RWPE1 (cell line): ENCODE data around the gene BRPF3.

Source experiments
- CTCF ChIA-PET: fragments of 350-600 bp; sonication (Branson Sonifier 250); formaldehyde crosslinking; extraction: SDS; loops from one replicate; lab custom pipeline; 2021; lab: Yijun Ruan, JAX
- POLR2A ChIA-PET: fragments of 400-600 bp; formaldehyde crosslinking; extraction: SDS; loops from one replicate; lab custom pipeline; 2020; ENCODE audit warnings: antibody characterized with exemption; ENCODE audit not compliant: low non-redundant PET; lab: Yijun Ruan, JAX
- DNase-seq: peaks from one replicate; pipeline ENCODE4 v3.0.0; 2012; ENCODE audit warnings: low spot score
- H3K27ac ChIP-seq: fragments of 450-650 bp; 2 replicates; pipeline ENCODE4 v1.5.1; 2017
- CTCF ChIP-seq: fragments of 450-650 bp; conservative IDR thresholded peaks from 2 replicates; pipeline ENCODE4 v1.5.1; 2017; ENCODE audit warnings: low read depth, mild to moderate bottlenecking

Gene BRPF3

DNA sequence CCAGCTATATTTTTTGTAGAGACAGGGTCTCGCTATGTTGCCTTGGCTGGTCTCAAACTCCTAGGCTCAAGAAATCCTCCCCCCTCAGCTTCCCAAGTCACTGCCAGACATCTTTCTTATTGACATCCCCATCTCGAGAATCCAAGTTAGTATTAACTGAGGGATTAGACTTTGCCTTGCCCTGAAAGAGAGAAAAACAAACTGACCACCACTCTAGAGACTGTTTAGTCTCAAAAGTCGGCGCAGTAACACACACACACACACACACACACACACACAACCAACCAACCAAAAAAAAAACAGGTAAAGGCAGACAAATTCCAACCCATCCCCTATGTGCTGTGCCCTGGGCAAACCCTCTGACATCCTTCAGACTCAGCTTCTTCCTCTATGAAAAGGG, 46.1 kb downstream of the BRPF3 start:
- CTCF ChIA-PET: interaction anchor here (1.2 kb wide), 1 partner anchor 10 kb away, joined by 3 read pairs; no protein-coding TSS in a partner anchor
- no peak for TF ChIP-seq CTCF
- no peak overlapping the region for H3K27ac ChIP-seq
- no peak for DNase-seq
- POLR2A ChIA-PET: interaction anchor here (0.6 kb wide), 1 partner anchor 10 kb away, joined by 6 read pairs; no protein-coding TSS in a partner anchor

- no peak for TF ChIP-seq CTCF
- ChIA-PET POLR2A (no interaction called here), CTCF (interaction anchor here (1.2 kb wide), 1 partner anchor 11 kb away, joined by 3 read pairs; no protein-coding TSS in a partner anchor)
- no peak for DNase-seq
- no peak overlapping the region for H3K27ac ChIP-seq
These were observed 47.1 kb downstream of the BRPF3 start for GRCh38 chr6:36243562-36244212.

GRCh38 chr6:36244641-36245280, 48.2 kb downstream of the BRPF3 start:
- no peak for DNase-seq
- H3K27ac ChIP-seq: no peak overlapping the region
- no peak for TF ChIP-seq CTCF
- ChIA-PET CTCF (interaction anchor here (0.6 kb wide), 1 partner anchor 28 kb away, joined by 3 read pairs; no protein-coding TSS in a partner anchor), POLR2A (no interaction called here)

DNA sequence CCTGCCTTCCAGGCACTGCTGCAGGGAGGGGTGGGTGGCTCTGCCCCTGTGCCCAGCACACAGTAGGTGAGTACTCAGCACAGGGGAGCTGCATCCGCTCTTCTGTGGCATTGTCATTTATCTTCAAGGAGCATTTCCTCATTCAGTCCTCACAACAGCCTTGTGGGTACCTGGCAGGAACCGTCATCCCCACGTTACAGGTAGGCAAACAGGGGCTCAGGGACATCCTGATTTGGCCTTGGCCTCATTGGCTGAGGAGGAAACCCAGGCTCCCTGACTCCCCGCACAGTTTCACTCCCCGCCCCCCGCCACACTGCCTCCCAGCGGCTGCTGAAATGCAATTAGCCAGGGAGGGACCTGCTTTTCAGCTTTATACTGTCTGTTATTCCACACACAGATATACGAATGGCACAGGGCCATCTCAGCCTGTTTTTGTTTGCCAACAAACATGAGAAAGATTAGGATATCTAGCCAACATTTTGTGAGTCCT, 49.1 kb downstream of the BRPF3 start:
- no peak overlapping the region for H3K27ac ChIP-seq
- TF ChIP-seq CTCF: no peak
- CTCF ChIA-PET: no interaction called here
- DNase-seq: no peak
- POLR2A ChIA-PET: no interaction called here

DNA sequence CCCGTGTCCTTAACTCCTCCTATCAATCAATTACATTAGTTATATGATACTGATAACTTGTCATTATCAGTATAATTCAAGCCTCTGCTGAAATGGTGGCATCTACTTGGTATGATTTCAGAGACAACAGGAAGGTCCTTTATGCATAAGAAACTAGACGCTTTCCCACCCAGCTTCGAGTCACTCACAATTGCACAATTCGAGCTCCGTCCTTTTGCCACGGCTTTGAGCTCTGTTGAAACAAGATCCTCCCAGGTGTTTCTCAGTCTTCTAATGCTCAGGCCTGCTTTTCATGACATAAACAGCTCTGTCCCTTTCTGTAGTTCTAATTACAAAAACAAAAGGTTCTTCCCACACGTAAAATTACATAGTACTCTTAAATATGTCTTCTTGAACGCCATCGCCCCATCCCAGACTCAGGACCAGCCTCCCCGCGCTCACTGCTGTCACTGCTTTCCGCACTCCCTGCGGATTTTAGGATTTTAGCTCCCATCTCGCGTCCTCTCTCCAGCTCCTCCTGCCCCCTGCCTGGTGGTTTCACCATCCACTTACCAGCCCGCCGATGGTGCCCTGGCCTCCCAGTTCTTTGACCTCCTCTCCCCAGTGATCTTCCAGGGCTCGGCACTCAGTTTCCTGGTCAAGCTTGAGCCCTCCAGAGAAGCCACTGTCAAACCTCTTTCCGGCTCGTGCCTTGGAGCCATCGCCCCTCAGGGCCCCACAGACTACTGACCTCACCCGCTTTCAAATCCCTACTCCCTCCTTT, 50.1 kb downstream of the BRPF3 start:
- ChIA-PET POLR2A (no interaction called here), CTCF (interaction anchor here (0.7 kb wide), 1 partner anchor 208 kb away, joined by 4 read pairs; no protein-coding TSS in a partner anchor)
- DNase-seq: no peak
- no peak overlapping the region for H3K27ac ChIP-seq
- TF ChIP-seq CTCF: no peak

- no peak overlapping the region for H3K27ac ChIP-seq
- DNase-seq: no peak
- no peak for TF ChIP-seq CTCF
- POLR2A ChIA-PET: no interaction called here
- CTCF ChIA-PET: no interaction called here
These were observed 51.1 kb downstream of the BRPF3 start for GRCh38 chr6:36247693-36248092.
